NCI-H510A treated with DMSO at 0.1 percent for 48 hours (cell line): Measurements from ENCODE around the gene CLSTN2.

ENCODE experiments used
- DNase-seq: peaks from one replicate; lab custom pipeline; 2025; lab: John Stamatoyannopoulos, UW

Gene CLSTN2

GRCh38 chr3:140096037-140096436 lies 161.1 kb downstream of the CLSTN2 start:
- no peak for DNase-seq

- DNase-seq = no peak
Observed at GRCh38 chr3:140097874-140098635, 163.1 kb downstream of the CLSTN2 start.

- no peak for DNase-seq
Observed at GRCh38 chr3:140100479-140100878, 165.5 kb downstream of the CLSTN2 start.

- no peak for DNase-seq
Observed at GRCh38 chr3:140103166-140103565, 168.2 kb downstream of the CLSTN2 start.

GRCh38 chr3:140103986-140104645 lies 169.1 kb downstream of the CLSTN2 start:
- DNase-seq = no peak

GRCh38 chr3:140113996-140114788 lies 179.2 kb downstream of the CLSTN2 start:
- DNase-seq = no peak

GRCh38 chr3:140114789-140115080 lies 179.8 kb downstream of the CLSTN2 start:
- no peak for DNase-seq

- DNase-seq = no peak
Observed at GRCh38 chr3:140117096-140117526, 182.1 kb downstream of the CLSTN2 start.

- DNase-seq = no peak
Observed at GRCh38 chr3:140122183-140122582, 187.2 kb downstream of the CLSTN2 start.

- no peak for DNase-seq
Observed at GRCh38 chr3:140128217-140128616, 193.2 kb downstream of the CLSTN2 start.

GRCh38 chr3:140128631-140129030 lies 193.6 kb downstream of the CLSTN2 start:
- no peak for DNase-seq

- no peak for DNase-seq
Observed at GRCh38 chr3:140129768-140130284, 194.8 kb downstream of the CLSTN2 start.

GRCh38 chr3:140131895-140132294 lies 196.9 kb downstream of the CLSTN2 start:
- DNase-seq = no peak

- no peak for DNase-seq
Observed at GRCh38 chr3:140134231-140134965, 199.4 kb downstream of the CLSTN2 start.

GRCh38 chr3:140135461-140135860 lies 200.5 kb downstream of the CLSTN2 start:
- DNase-seq = no peak

- DNase-seq = no peak
Observed at GRCh38 chr3:140143367-140144069, 208.5 kb downstream of the CLSTN2 start.

- no peak for DNase-seq
Observed at GRCh38 chr3:140145528-140145927, 210.5 kb downstream of the CLSTN2 start.

- DNase-seq = no peak
Observed at GRCh38 chr3:140146668-140147067, 211.7 kb downstream of the CLSTN2 start.

GRCh38 chr3:140147965-140148490 lies 213.0 kb downstream of the CLSTN2 start:
- DNase-seq = no peak

- DNase-seq = no peak
Observed at GRCh38 chr3:140148824-140149390, 213.9 kb downstream of the CLSTN2 start.

GRCh38 chr3:140151321-140151720 lies 216.3 kb downstream of the CLSTN2 start:
- no peak for DNase-seq
